GM18909 (cell line): Measurements from ENCODE around the gene POU3F2.

Experiments used
- ATAC-seq: cut with Tn5 transposase; IDR thresholded peaks from one replicate; pipeline ENCODE4 v1.9.1; 2021; ENCODE audit warnings: mild to moderate bottlenecking; ENCODE audit not compliant: unreplicated experiment, poor library complexity

Gene POU3F2

GRCh38 chr6:98828941-98829411, 5.4 kb upstream of the POU3F2 start:
- no peak for ATAC-seq

- ATAC-seq: no peak
Measured at GRCh38 chr6:98830146-98830545, 4.2 kb upstream of the POU3F2 start.

- no peak for ATAC-seq
Measured at GRCh38 chr6:98831057-98831958, 3.1 kb upstream of the POU3F2 start.

- ATAC-seq: no peak
Measured at GRCh38 chr6:98831959-98832283, 2.5 kb upstream of the POU3F2 start.

- no peak for ATAC-seq
Measured at GRCh38 chr6:98832284-98833056, 1.9 kb upstream of the POU3F2 start.

- peak; percentile 31 for ATAC-seq
Measured at GRCh38 chr6:98833057-98833306, 1.4 kb upstream of the POU3F2 start.

- no peak for ATAC-seq
Measured at GRCh38 chr6:98833307-98834059, 891 bp upstream of the POU3F2 start.

- no peak for ATAC-seq
Measured at GRCh38 chr6:98835149-98836024, 1.0 kb downstream of the POU3F2 start.

- no peak for ATAC-seq
Measured at GRCh38 chr6:98836025-98836961, 1.9 kb downstream of the POU3F2 start.

GRCh38 chr6:98836962-98837944, 2.9 kb downstream of the POU3F2 start:
- no peak for ATAC-seq

- ATAC-seq: no peak
Measured at GRCh38 chr6:98838032-98838431, 3.7 kb downstream of the POU3F2 start.

GRCh38 chr6:98838975-98839374, 4.6 kb downstream of the POU3F2 start:
- ATAC-seq: no peak

- no peak for ATAC-seq
Measured at GRCh38 chr6:98839781-98840361, 5.5 kb downstream of the POU3F2 start.

- no peak for ATAC-seq
Measured at GRCh38 chr6:98840385-98840784, 6.0 kb downstream of the POU3F2 start.

GRCh38 chr6:98840996-98841513, 6.7 kb downstream of the POU3F2 start:
- ATAC-seq: no peak

GRCh38 chr6:98841621-98842341, 7.4 kb downstream of the POU3F2 start:
- no peak for ATAC-seq
